C4-2B (cell line): ENCODE results near the gene SEC11C.

ENCODE experiments used
- ZFX ChIP-seq: fragments of 450-650 bp; IDR thresholded peaks from 2 replicates; pipeline ENCODE4 v1.6.1; 2017
- TF ChIP-seq, protein P1 (sequence below): fragments of 450-650 bp; conservative IDR thresholded peaks from 2 replicates; pipeline ENCODE4 v1.5.1; 2017; ENCODE audit warnings: mild to moderate bottlenecking

DNA sequence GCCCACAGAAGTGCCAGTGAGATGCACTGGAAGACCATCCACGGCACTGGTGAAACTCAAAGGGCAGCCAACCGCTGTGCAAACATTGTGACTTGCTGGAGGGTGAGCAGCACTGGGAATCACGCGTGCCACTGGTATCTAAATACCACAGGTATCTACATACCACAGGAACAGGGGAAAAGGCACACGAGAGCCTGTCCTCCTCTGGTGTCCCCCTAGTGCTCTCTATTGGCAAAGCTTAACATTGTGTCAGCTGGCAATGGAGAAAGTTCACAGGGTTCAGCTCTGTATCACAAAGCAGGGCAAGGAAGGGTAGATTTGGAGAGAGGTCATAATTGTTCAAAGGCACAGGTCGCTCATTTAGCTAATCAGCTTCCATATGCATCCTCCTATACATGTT, 12.6 kb upstream of the SEC11C start:
- TF ChIP-seq, protein P1, sequence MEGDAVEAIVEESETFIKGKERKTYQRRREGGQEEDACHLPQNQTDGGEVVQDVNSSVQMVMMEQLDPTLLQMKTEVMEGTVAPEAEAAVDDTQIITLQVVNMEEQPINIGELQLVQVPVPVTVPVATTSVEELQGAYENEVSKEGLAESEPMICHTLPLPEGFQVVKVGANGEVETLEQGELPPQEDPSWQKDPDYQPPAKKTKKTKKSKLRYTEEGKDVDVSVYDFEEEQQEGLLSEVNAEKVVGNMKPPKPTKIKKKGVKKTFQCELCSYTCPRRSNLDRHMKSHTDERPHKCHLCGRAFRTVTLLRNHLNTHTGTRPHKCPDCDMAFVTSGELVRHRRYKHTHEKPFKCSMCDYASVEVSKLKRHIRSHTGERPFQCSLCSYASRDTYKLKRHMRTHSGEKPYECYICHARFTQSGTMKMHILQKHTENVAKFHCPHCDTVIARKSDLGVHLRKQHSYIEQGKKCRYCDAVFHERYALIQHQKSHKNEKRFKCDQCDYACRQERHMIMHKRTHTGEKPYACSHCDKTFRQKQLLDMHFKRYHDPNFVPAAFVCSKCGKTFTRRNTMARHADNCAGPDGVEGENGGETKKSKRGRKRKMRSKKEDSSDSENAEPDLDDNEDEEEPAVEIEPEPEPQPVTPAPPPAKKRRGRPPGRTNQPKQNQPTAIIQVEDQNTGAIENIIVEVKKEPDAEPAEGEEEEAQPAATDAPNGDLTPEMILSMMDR, result no peak
- TF ChIP-seq ZFX, result no peak
